AG09319 (cell line): ENCODE results near the gene CDHR5.

ENCODE experiments used
- DNase-seq: peaks from one replicate; pipeline ENCODE4 v3.0.0-alpha.2; 2010; ENCODE audit warnings: low read depth; ENCODE audit errors: extremely low read depth
- CTCF ChIP-seq: IDR thresholded peaks from 2 replicates; pipeline ENCODE4 v1.5.1; 2011; ENCODE audit warnings: low read depth, mild to moderate bottlenecking, inconsistent platforms, low read length, moderate library complexity

CDHR5 gene

GRCh38 chr11:610146-610801 lies 14.5 kb downstream of the CDHR5 start:
- DNase-seq = no peak
- no peak for TF ChIP-seq CTCF

- no peak for DNase-seq
- no peak for TF ChIP-seq CTCF
Observed at GRCh38 chr11:609341-609811, 15.4 kb downstream of the CDHR5 start.

GRCh38 chr11:608791-609251 lies 15.9 kb downstream of the CDHR5 start:
- DNase-seq = no peak
- no peak for TF ChIP-seq CTCF

- no peak for DNase-seq
- no peak for TF ChIP-seq CTCF
Observed at GRCh38 chr11:607971-608659, 16.6 kb downstream of the CDHR5 start.

GRCh38 chr11:607020-607780 lies 17.6 kb downstream of the CDHR5 start:
- TF ChIP-seq CTCF = no peak
- DNase-seq = no peak

GRCh38 chr11:606245-606644 lies 18.5 kb downstream of the CDHR5 start:
- no peak for DNase-seq
- TF ChIP-seq CTCF = no peak
